ENCODE data around the gene PTH1R. TPM values are rescaled to one million over a fixed set of nuclear protein-coding genes. Genes with fewer than 3 reads are reported as not detected.

The PTH1R gene
- total RNA-seq, 4 donors from 2014 or later: 7.8 to 18.5 (median 14.5) TPM

DNA sequence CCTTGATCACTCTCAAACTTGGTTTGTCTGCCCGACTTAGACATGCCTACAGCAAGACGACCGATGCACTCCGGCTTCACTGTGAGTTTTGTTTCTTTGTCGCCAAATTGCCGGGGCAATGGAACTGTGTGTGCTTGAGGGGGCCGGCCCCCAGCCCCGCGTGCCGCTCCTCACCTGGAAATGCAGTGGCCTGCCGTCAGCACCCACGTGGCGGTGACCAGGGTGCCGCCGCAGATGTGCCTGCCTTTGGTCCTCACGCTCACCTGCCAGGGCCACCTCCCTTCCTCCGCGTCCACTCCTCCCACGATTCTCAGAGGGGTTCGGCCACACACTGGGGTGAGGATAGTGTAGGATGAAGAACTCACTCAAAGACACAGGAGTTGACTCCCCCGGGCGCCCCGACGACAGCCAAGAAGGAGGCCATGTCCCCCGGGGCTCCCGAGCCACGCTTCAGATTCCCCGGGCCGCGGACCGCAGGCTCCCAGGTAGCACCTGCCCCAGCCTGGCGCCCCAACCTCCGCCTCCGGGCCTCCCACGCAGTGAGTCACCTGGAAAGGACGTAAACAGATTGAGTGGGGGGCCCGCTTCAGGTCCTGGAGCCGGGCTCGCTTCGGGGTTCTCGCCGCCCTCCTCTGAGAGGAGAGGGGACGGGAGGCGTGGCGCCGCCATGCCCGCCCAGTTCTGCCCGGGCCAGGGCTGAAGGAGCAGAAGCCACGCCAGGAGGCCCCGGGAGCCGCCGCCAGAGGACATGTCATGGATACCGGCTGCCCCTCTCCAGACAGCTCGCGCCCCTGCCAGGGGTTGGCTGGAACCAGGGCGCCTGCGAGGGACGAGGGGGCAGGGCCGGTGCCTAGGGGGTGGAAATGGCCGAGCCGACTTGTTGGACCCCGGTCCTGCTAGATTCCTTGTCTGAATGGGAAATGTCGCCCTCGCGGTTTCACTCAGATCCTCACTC, 43.9 kb upstream of the PTH1R start:
- TF ChIP-seq EP300 (IDR thresholded peaks at IDR 0.05) (no peak), POLR2A (IDR thresholded peaks at IDR 0.05) (no peak), CTCF (IDR thresholded peaks at IDR 0.05) (no peak)
- WGBS, 2 donors (ENCODE audit: low coverage in 1 of 2): 97 to 100% methylated on average over 8 to 12 of the region's 65 CpGs
- no peak overlapping the region for H3K27ac ChIP-seq
- no peaks in the 10 kb centered on the region for H3K4me1 ChIP-seq
- no peak for ATAC-seq
- H3K27me3 ChIP-seq: no peaks in the 10 kb centered on the region
- H3K4me3 ChIP-seq: no peak overlapping the region
- peaks cover 0 to 25% of the 10 kb centered on the region in 2 donors for H3K36me3 ChIP-seq
- H3K9me3 ChIP-seq: peaks cover 0 to 13% (median 0%) of the 10 kb centered on the region in 3 donors

GRCh38 chr3:46835054-46835453, 42.5 kb upstream of the PTH1R start:
- Histone ChIP-seq H3K4me1 (no peaks in the 10 kb centered on the region), H3K36me3 (peaks cover 0 to 25% of the 10 kb centered on the region in 2 donors)
- 82% methylated on average over 12 of the region's 12 CpGs; no CpG with 5 or more reads in 1 of the 2 donors for WGBS, 2 donors (ENCODE audit: low coverage in 1 of 2)

DNA sequence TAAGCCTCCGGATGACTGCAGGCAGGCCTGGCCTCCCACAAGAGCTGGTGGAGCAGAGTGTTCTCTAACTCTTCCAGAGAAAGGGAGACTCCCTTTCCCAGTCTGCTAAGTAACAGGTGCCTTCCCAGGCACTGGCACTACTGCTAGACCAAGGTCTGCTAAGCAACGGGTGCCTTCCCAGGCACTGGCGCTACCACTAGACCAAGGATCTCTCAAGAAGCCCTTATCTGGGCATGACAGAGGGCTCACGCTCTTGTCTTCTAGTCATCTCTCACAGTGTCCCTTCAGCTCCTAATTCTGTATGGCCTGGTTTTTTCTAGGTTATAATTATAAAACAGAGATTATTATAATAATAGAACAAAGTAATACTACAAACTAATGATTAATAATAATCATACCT, 42.0 kb upstream of the PTH1R start:
- peaks cover 0 to 25% of the 10 kb centered on the region in 2 donors for H3K36me3 ChIP-seq
- no peak for TF ChIP-seq EP300 (IDR thresholded peaks at IDR 0.05)
- no peak for TF ChIP-seq POLR2AphosphoS5 (IDR thresholded peaks at IDR 0.05)
- no peak for TF ChIP-seq CTCF (IDR thresholded peaks at IDR 0.05)
- no peak for TF ChIP-seq POLR2A (IDR thresholded peaks at IDR 0.05)
- H3K4me1 ChIP-seq: no peaks in the 10 kb centered on the region
- H3K4me3 ChIP-seq: no peak overlapping the region
- no peaks in the 10 kb centered on the region for H3K27me3 ChIP-seq
- ATAC-seq: no peak
- peaks cover 0 to 31% (median 0%) of the 10 kb centered on the region in 3 donors for H3K9me3 ChIP-seq
- 72% methylated on average over 4 of the region's 4 CpGs; no CpG with 5 or more reads in 1 of the 2 donors for WGBS, 2 donors (ENCODE audit: low coverage in 1 of 2)
- no peak overlapping the region for H3K27ac ChIP-seq

More at GRCh38 chr3:46835054-46835453, 42.5 kb upstream of the PTH1R start:
- H3K9me3 ChIP-seq: peaks cover 0 to 27% (median 0%) of the 10 kb centered on the region in 3 donors
- H3K27me3 ChIP-seq: no peaks in the 10 kb centered on the region
- no peak for ATAC-seq
- TF ChIP-seq EP300 (IDR thresholded peaks at IDR 0.05): no peak
- no peak for TF ChIP-seq POLR2AphosphoS5 (IDR thresholded peaks at IDR 0.05)
- no peak overlapping the region for H3K27ac ChIP-seq
- no peak overlapping the region for H3K4me3 ChIP-seq

DNA sequence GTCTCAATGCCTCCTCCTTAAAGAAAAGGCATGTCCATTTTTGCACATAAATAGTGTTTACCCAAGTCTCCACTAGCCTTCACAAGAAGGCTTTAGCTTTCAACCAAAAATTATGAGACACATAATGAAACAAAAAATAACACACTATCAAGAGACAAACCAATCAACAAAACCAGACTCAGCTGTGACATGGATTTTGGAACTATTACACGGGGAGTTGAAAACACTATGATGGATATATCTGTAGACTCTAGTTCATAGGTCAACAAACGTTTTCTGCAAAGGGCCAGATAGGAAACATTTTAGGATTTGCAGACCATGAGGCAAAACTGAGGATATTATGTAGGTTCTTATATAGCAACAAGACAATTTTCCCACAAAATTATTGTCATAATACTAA, 39.2 kb upstream of the PTH1R start:
- TF ChIP-seq CTCF (IDR thresholded peaks at IDR 0.05) (no peak), POLR2A (IDR thresholded peaks at IDR 0.05) (no peak), EP300 (IDR thresholded peaks at IDR 0.05) (no peak)
- Histone ChIP-seq H3K27ac (no peak overlapping the region), H3K4me1 (no peaks in the 10 kb centered on the region), H3K27me3 (no peaks in the 10 kb centered on the region), H3K9me3 (peaks cover 0 to 54% (median 0%) of the 10 kb centered on the region in 3 donors), H3K36me3 (peaks cover 0 to 21% of the 10 kb centered on the region in 2 donors), H3K4me3 (no peak overlapping the region)
- ATAC-seq: no peak
- WGBS, 2 donors (ENCODE audit: low coverage in 1 of 2): 51 to 68% methylated on average over 2 of the region's 2 CpGs

DNA sequence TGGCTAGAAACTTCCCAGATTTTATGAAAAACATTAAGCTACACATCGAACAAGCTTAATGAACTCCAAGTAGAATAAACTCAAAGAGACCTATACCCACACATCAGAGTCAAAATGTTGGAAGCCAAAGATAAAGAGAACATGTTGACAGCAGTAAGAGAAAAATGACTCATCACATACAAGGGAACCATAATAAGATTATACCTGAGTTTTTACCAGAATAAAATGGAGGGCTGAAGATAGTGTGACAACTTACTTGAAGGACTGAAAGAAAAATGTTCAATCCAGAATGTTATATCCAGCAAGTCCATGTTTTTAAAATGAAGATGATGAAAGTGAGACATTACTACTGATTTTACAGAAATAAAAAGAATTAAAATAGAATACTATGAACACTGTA, 37.0 kb upstream of the PTH1R start:
- 75% methylated on average over 1 of the region's 1 CpG; no CpG with 5 or more reads in 1 of the 2 donors for WGBS, 2 donors (ENCODE audit: low coverage in 1 of 2)
- TF ChIP-seq CTCF (IDR thresholded peaks at IDR 0.05): no peak
- TF ChIP-seq POLR2A (IDR thresholded peaks at IDR 0.05): no peak
- no peak for TF ChIP-seq EP300 (IDR thresholded peaks at IDR 0.05)
- TF ChIP-seq POLR2AphosphoS5 (IDR thresholded peaks at IDR 0.05): no peak
- Histone ChIP-seq H3K36me3 (peaks cover 0 to 16% of the 10 kb centered on the region in 2 donors), H3K27me3 (no peaks in the 10 kb centered on the region), H3K9me3 (peaks cover 0 to 56% (median 0%) of the 10 kb centered on the region in 3 donors), H3K4me3 (no peak overlapping the region), H3K27ac (no peak overlapping the region), H3K4me1 (peaks cover 0 to 9% (median 0%) of the 10 kb centered on the region in 3 donors)
- no peak for ATAC-seq

Measured in gastroesophageal sphincter (tissue), 4 donors.